Esophagus squamous epithelium (tissue), 5 donors: ENCODE data around the gene TMED1. TPM values are rescaled to one million over a fixed set of nuclear protein-coding genes. Genes with fewer than 3 reads are reported as not detected.

ENCODE experiments used
- DNase-seq: peaks from one replicate; lab custom pipeline; 2025; lab: John Stamatoyannopoulos, UW
- H3K27ac ChIP-seq, 4 donors: fragments of 200-600 bp; sonication (generic); one replicate each; pipeline ENCODE4 v1.5.1; 2016 to 2019; ENCODE audit warnings: mild to moderate bottlenecking in 1 of 4
- H3K27me3 ChIP-seq, 4 donors: fragments of 200-600 bp; sonication (generic); 1 replicate in 3 of 4; 2 replicates in 1 of 4; pipeline versions ENCODE4 v1.5.1 to v1.6.0; 2017 to 2021; ENCODE audit warnings: antibody characterized with exemption in 1 of 4
- H3K36me3 ChIP-seq, 3 donors: fragments of 200-600 bp; sonication (generic); one replicate each; pipeline ENCODE4 v1.5.1; 2016 to 2019
- H3K4me1 ChIP-seq, 3 donors: fragments of 200-600 bp; sonication (generic); one replicate each; pipeline ENCODE4 v1.5.1; 2017 to 2019
- H3K4me3 ChIP-seq, 4 donors: fragments of 200-600 bp; sonication (generic); 1 replicate in 3 of 4; 2 replicates in 1 of 4; pipeline ENCODE4 v1.5.1; 2016 to 2019; ENCODE audit warnings: mild to moderate bottlenecking in 2 of 4, moderate library complexity in 1 of 4
- H3K9me3 ChIP-seq, 3 donors: fragments of 200-600 bp; sonication (generic); one replicate each; pipeline ENCODE4 v1.5.1; 2016 to 2019
- CTCF ChIP-seq, 6 experiments: fragments of 450-650 bp in 4 of 6; fragments of 200-600 bp in 2 of 6; sonication (generic) in 2 of 6; IDR thresholded peaks; one replicate each; pipeline ENCODE4 v1.5.1; 2016 to 2019; ENCODE audit warnings: antibody characterized with exemption in 6 of 6, mild to moderate bottlenecking in 4 of 6, moderate library complexity in 4 of 6
- POLR2A ChIP-seq, 4 donors: fragments of 450-650 bp; IDR thresholded peaks; one replicate each; pipeline ENCODE4 v1.6.1; 2017; ENCODE audit warnings: antibody characterized with exemption in 4 of 4, mild to moderate bottlenecking in 4 of 4, moderate library complexity in 3 of 4
- WGBS, 2 donors: methylation state at CpG; one replicate each; pipeline ENCODE4 v1.1.5; 2018; 5-methylcytosine and 5-hydroxymethylcytosine counted together
- intact Hi-C: fragments of 100-400 bp; cut with DNase I; formaldehyde crosslinking; loops from one replicate; pipeline ENCODE4 v1.15.0; 2022
- total RNA-seq, 4 donors: library from RNA; depleted of rRNA; stranded (reverse); fragments of >200 nt; gene quantifications; one replicate each; pipeline ENCODE4 v1.1.0, GENCODE V29; 2016
- donor health status: DM: yes; HTN: yes; CAD: no.

The TMED1 gene
- total RNA-seq, 4 donors from 2014 or later = 14.7 to 30.3 (median 24.1) TPM

GRCh38 chr19:10823690-10824089 is 12.3 kb downstream of the TMED1 start:
- no peak for DNase-seq
- Histone ChIP-seq H3K4me3 (no peak overlapping the region), H3K27me3 (no peaks in the 10 kb centered on the region), H3K4me1 (peaks cover 0 to 4% (median under 1%) of the 10 kb centered on the region in 3 donors), H3K36me3 (peaks cover 29 to 99% (median 30%) of the 10 kb centered on the region in 3 donors), H3K27ac (no peak overlapping the region), H3K9me3 (no peaks in the 10 kb centered on the region)
- no CpG with 5 or more reads among the region's 12 CpGs for WGBS, 2 donors
- intact Hi-C loops = no loop called here
- TF ChIP-seq CTCF (IDR thresholded peaks at IDR 0.05) (no peak), POLR2A (IDR thresholded peaks at IDR 0.05) (no peak)

- Histone ChIP-seq H3K4me3 (no peak overlapping the region), H3K27me3 (no peaks in the 10 kb centered on the region), H3K9me3 (no peaks in the 10 kb centered on the region), H3K4me1 (peaks cover 0 to 28% (median 7%) of the 10 kb centered on the region in 3 donors), H3K27ac (no peak overlapping the region), H3K36me3 (peaks cover 16 to 99% (median 20%) of the 10 kb centered on the region in 3 donors)
- intact Hi-C loops = no loop called here
- no peak for TF ChIP-seq POLR2A (IDR thresholded peaks at IDR 0.05)
- TF ChIP-seq CTCF (IDR thresholded peaks at IDR 0.05) = peak in 1 of 6 experiments; percentile 30
- WGBS, 2 donors = 79 to 95% methylated on average over 5 to 7 of the region's 7 CpGs
- no peak for DNase-seq
Measured at GRCh38 chr19:10820173-10820572, 15.8 kb downstream of the TMED1 start.

GRCh38 chr19:10819124-10820060 is 16.6 kb downstream of the TMED1 start:
- Histone ChIP-seq H3K4me1 (peaks cover 0 to 28% (median 7%) of the 10 kb centered on the region in 3 donors), H3K27me3 (no peaks in the 10 kb centered on the region), H3K27ac (no peak overlapping the region), H3K4me3 (no peak overlapping the region), H3K36me3 (peaks cover 9 to 99% (median 15%) of the 10 kb centered on the region in 3 donors), H3K9me3 (no peaks in the 10 kb centered on the region)
- 91 to 98% methylated on average over 13 to 21 of the region's 27 CpGs for WGBS, 2 donors
- DNase-seq = no peak
- intact Hi-C loops = no loop called here
- no peak for TF ChIP-seq CTCF (IDR thresholded peaks at IDR 0.05)
- TF ChIP-seq POLR2A (IDR thresholded peaks at IDR 0.05) = no peak

GRCh38 chr19:10818301-10819123 is 17.5 kb downstream of the TMED1 start:
- intact Hi-C loops = no loop called here
- Histone ChIP-seq H3K36me3 (peaks cover 6 to 99% (median 9%) of the 10 kb centered on the region in 3 donors), H3K4me1 (peaks cover 0 to 28% (median 7%) of the 10 kb centered on the region in 3 donors), H3K27me3 (no peaks in the 10 kb centered on the region), H3K4me3 (peak overlapping the region in 2 of 4 donors; percentile 36 to 46), H3K9me3 (no peaks in the 10 kb centered on the region), H3K27ac (peak overlapping the region; percentile 55 to 86 (median 73))
- no peak for DNase-seq
- no peak for TF ChIP-seq POLR2A (IDR thresholded peaks at IDR 0.05)
- TF ChIP-seq CTCF (IDR thresholded peaks at IDR 0.05) = no peak
- WGBS, 2 donors = 30 to 67% methylated on average over 2 to 6 of the region's 19 CpGs
